GM21529 (cell line): ENCODE measurements around the gene MINDY3.
"Not testable (repeated sequence)": the region's sequence is repeated elsewhere in the genome, so short reads cannot be mapped to it uniquely, and the experiment has no call there.

Source experiments
- ATAC-seq: cut with Tn5 transposase; IDR thresholded peaks from one replicate; pipeline ENCODE4 v1.9.1; 2021; ENCODE audit not compliant: unreplicated experiment

Gene MINDY3

DNA sequence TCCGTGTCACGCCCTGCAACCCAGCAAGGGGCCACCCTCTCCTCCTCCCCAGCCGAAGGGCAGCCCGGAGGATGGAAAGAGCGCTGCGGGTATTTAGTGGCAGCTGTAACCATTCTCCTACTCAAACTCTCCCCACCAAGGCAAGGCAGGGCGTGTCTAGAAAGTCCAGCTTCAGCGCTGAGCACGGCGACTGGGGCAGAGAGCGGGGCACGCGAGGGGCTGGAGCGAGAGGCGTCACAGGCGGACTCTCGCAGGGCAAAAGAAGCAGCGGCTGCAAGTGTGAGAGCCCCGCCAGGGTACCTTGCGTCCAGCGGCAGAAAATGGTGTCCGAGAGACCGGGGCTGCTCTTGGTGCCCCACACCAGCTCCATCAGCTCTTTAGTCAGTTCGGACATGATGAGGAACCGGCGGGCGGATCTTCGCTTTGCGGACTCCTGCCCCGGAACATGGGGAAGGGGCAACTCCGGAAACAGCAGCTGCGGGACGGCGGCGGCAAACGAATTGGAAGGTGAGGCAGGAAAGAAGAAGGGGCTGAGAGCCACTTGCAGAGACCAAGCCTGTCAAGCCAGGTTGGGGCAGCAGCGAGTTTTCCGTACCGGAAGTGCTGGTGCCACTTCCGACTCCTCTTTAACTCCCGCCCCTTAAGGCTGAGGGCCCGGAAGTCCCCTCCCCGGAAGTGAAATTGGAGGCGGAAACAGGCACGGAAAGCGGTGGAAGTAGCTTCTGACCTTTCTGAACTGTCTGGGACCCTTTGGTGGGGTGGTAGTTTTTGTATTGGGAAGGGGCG is at the start of gene MINDY3:
MINDY3 (minus strand) TSS at position 602 of the 786 bp plus-strand sequence; CDS start at position 394, 208 bp downstream.
- ATAC-seq = peak; percentile 93

GRCh38 chr10:15901889-15902288 is 41.6 kb upstream of the MINDY3 start:
- no peak for ATAC-seq

GRCh38 chr10:15898046-15898445 is 37.7 kb upstream of the MINDY3 start:
- ATAC-seq = no peak

DNA sequence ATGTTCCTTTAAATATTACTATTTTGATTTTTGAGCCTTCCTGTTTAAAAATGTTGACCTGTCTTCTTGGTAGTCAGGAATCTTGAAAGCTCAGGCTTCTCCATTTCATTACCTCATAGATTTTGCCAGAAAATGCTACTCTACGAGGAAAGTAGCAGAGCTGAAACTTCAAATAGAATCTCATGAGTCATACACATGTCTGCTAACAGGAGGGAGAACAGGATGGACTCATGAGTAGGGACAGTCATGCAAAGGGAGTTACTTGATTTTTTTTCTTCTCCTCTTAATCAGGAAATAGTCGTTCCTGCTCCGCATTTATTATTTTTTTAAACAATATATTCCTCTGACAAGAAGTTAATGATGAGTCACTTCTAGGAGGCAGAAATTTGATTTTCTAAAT is 37.0 kb upstream of the MINDY3 start:
- ATAC-seq = no peak

DNA sequence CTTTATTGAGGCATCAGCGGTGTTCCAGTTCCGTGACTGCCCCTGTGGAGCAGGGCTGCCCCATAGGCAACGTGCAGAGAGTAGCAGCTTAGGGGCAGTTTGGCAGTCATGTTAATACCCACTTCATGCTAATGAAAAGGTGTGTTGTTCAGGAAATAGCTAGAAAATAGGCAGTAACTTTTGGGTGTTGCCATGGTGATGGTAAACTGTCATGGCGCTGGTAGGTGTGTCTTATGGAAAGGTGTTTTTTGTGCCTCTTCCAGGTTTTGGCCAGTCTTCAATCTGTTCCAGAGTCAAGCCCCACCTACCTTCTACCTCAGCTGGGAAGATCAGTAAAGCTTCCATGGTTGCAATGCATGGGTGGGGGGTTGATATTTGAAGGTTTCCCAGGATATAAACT is 36.3 kb upstream of the MINDY3 start:
- ATAC-seq = no peak

GRCh38 chr10:15884447-15884846 is 24.1 kb upstream of the MINDY3 start:
- ATAC-seq = no peak

DNA sequence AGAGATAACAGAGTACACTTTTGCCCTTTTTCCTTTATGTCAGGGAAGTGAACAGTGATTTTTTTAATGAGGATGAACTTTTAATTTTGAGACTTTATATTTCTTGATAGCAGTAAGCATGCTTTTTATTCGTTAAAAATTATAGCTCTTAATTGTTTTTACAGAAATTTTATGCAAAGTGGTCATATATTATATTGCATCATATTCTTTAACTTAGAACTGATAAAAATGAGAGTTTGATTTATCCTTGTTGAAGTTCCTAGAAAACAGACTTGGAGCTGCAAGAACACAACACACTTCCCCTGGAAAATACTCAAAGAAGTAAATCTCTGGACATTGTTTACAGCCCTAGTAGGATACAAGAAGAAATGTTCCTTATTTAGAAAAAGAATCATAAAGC is 21.2 kb upstream of the MINDY3 start:
- ATAC-seq = no peak

- no peak for ATAC-seq
Observed at GRCh38 chr10:15879663-15880062, 19.4 kb upstream of the MINDY3 start.

DNA sequence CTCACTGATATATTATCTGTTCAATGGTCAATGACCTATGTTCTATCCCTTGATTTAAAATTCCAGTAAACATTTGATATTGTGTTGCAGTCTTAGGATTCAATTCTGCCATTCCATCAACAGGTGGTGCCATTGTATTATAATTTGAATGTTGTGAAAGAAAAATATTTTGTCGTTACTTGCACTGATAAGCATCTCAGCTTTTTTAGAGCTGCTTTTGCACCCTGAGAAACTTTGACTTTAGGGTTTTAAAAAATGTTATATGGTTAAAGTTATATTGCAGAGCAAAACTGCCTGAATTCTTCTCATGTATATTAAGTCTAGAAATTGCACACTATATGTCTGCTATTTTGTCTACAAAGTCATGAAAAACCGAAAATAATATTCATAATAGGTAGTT is 18.8 kb upstream of the MINDY3 start:
- no peak for ATAC-seq

GRCh38 chr10:15877836-15878576 is 17.7 kb upstream of the MINDY3 start:
- ATAC-seq = no peak

GRCh38 chr10:15876274-15876673 is 16.0 kb upstream of the MINDY3 start:
- ATAC-seq = not testable (repeated sequence)

DNA sequence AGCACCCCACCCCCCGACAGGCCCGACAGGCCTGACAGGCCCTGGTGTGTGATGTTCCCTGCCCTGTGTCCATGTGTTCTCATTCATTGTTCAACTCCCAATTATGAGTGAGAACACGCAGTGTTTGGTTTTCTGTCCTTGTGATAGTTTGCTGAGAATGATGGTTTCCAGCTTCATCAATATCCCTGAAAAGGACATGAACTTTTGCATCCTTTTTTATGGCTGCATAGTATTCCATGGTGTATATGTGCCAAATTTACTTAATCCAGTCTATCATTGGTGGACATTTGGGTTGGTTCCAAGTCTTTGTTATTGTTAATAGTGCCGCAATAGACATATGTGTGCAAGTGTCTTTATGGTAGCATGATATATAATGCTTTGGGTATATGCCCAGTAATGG is 12.3 kb upstream of the MINDY3 start:
- not testable (repeated sequence) for ATAC-seq

DNA sequence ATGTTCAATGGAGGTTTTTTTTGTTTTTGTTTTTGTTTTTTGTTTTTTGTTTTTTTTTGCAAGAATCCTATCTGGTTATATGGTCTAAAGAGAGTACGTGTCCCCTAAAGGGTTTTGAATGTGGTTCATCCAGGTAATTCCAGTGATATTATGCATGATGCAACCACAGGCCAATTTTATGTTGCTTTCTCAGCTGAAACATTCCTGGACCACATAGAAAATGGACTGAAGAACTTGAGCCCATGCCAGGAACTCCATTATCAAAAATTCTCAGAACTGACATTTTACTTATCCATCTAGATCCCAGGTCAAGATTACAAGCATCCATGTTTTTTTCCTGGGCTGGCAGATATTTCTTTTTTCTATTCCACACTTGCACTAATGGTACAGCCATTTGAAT is 11.5 kb upstream of the MINDY3 start:
- ATAC-seq = no peak

DNA sequence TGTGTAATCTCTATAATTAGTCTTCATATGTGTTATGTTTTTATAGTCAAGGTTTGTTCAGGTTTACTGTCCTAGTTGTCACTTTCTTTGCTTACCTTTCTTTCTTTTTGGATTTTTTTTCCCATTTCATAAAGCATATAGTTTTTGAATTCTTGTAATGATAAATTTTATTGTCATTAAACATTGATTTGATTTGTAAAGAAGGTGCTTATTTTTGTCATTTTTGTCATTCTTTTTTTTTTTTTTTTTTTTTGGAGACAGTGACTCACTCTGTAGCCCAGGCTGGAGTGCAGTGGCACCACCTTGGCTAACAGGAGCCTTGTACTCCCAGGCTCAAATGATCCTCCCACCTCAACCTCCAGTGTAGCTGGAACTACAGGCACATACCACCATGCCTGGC is 9.6 kb upstream of the MINDY3 start:
- ATAC-seq = no peak

GRCh38 chr10:15868006-15868405 is 7.7 kb upstream of the MINDY3 start:
- ATAC-seq = no peak

- no peak for ATAC-seq
Observed at GRCh38 chr10:15865304-15865703, 5.0 kb upstream of the MINDY3 start.

GRCh38 chr10:15864419-15864818 is 4.1 kb upstream of the MINDY3 start:
- ATAC-seq = no peak

DNA sequence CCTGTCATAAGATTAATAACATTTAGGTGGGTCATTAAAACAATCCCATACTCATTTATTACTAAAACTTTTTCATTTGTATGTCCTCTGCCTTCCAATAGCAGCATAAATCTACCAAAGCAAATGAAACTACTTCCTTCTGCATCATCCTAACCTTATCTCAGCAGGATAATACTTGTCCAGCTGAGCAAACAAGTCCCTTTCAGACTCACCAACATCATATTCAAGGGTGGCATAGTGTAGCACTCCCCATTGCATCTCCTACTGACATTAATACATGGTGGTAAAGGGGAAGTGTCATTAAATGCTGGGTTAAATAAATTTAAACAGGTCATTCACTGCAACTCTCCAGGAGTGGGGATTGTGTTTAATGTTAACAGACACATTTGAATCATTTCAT is 3.4 kb upstream of the MINDY3 start:
- no peak for ATAC-seq

- ATAC-seq = no peak
Observed at GRCh38 chr10:15863323-15863722, 3.0 kb upstream of the MINDY3 start.

- ATAC-seq = no peak
Observed at GRCh38 chr10:15860692-15861201, 440 bp upstream of the MINDY3 start.

- ATAC-seq = peak; percentile 68
Observed at GRCh38 chr10:15859509-15859905, 800 bp downstream of the MINDY3 start.

DNA sequence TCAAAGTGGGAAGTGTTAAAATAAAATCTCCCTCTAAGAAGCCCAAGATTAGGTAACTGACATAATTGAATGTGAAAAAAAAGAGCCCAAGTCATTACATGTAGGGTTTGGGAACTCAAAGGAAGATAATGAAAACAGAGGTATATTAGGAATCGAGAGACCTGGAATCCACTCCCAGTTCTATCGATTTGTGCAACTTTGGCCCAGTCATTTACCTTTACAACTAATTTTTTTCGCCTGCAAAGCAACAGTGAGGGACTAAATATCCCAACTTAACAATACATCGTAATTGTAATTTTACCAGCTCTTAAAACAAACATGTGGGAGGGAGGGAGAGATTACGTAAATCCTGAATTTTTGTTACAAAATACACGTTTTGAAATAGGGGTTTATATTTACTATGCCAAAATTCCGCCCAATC is 1.4 kb downstream of the MINDY3 start:
- ATAC-seq = no peak
